Naive thymus-derived CD8-positive, alpha-beta T cell (primary cell): ENCODE results near the gene TTC22. TPM values are rescaled to one million over a fixed set of nuclear protein-coding genes. Genes with fewer than 3 reads are reported as not detected.
A peak's percentile ranks its signal among the peaks of the same experiment; 100 is the strongest.
"Not testable (repeated sequence)": the region's sequence is repeated elsewhere in the genome, so short reads cannot be mapped to it uniquely, and the experiment has no call there.

Experiments used
- ATAC-seq, 2 donors: fragments of 150-1000 bp; cut with Tn5 transposase in 1 of 2; sonication (Bioruptor Pico), chemical (Tn5 transposase) in 1 of 2; 1 replicate in 1 of 2; 2 replicates in 1 of 2; pipeline ENCODE4 v1.10.0; 2021; ENCODE audit warnings: mild to moderate bottlenecking in 2 of 2, moderate library complexity in 2 of 2
- POLR2A ChIA-PET: fragments of 350-600 bp; sonication (Branson Sonifier 250); formaldehyde crosslinking; loops from one replicate; lab custom pipeline; 2021; ENCODE audit warnings: antibody characterized with exemption; lab: Charles Lee
- DNase-seq, 10 donors: peaks; one replicate each; pipeline versions ENCODE4 v3.0.0 to v3.0.0-alpha.2; 2020 to 2022
- H3K27ac Mint-ChIP-seq, 10 donors: one replicate each; pipeline ENCODE4 v1.8.0; 2020 to 2022; ENCODE audit warnings: mild to moderate bottlenecking in 10 of 10, mixed read lengths in 10 of 10, moderate library complexity in 4 of 10, inconsistent platforms in 1 of 10
- H3K27me3 Mint-ChIP-seq, 5 donors: one replicate each; pipeline ENCODE4 v1.8.0; 2021 to 2022; ENCODE audit warnings: mixed read lengths in 5 of 5
- H3K36me3 Mint-ChIP-seq, 3 donors: one replicate each; pipeline ENCODE4 v1.8.0; 2020 to 2022; ENCODE audit warnings: mixed read lengths in 3 of 3, mild to moderate bottlenecking in 2 of 3, inconsistent platforms in 1 of 3
- H3K4me1 Mint-ChIP-seq, 4 donors: one replicate each; pipeline ENCODE4 v1.8.0; 2021 to 2022; ENCODE audit warnings: mixed read lengths in 4 of 4
- H3K4me3 Mint-ChIP-seq, 10 donors: one replicate each; pipeline ENCODE4 v1.8.0; 2020 to 2022; ENCODE audit warnings: mild to moderate bottlenecking in 10 of 10, mixed read lengths in 10 of 10, moderate library complexity in 6 of 10, inconsistent platforms in 1 of 10
- H3K9me3 Mint-ChIP-seq, 9 donors: one replicate each; pipeline ENCODE4 v1.8.0; 2020 to 2022; ENCODE audit warnings: mixed read lengths in 9 of 9, mild to moderate bottlenecking in 3 of 9, inconsistent platforms in 1 of 9, moderate library complexity in 1 of 9
- polyA plus RNA-seq, 3 donors: library from polyadenylated mRNA; unstranded; fragments of 300-500 nt; fragmentation: Illumina TruSeq; gene quantifications; one replicate each; pipeline ENCODE4 v1.2.3, GENCODE V29; 2021
- total RNA-seq, 8 experiments: library from RNA in 2 of 8; stranded (reverse) in 2 of 8; gene quantifications; one replicate each; pipeline ENCODE4 v1.2.3 and lab custom pipeline; 2021 to 2026

TTC22 gene
- total and polyA plus RNA-seq, 5 experiments from 2014 or later = 1.7 to 12.6 (median 3.2) TPM

- peaks cover 0 to 48% (median 17%) of the 10 kb centered on the region in 3 donors for H3K36me3 Mint-ChIP-seq
- H3K27ac Mint-ChIP-seq = peak overlapping the region in 1 of 10 donors; percentile 10
These were observed 12.7 kb downstream of the TTC22 start for GRCh38 chr1:54788459-54788858.

DNA sequence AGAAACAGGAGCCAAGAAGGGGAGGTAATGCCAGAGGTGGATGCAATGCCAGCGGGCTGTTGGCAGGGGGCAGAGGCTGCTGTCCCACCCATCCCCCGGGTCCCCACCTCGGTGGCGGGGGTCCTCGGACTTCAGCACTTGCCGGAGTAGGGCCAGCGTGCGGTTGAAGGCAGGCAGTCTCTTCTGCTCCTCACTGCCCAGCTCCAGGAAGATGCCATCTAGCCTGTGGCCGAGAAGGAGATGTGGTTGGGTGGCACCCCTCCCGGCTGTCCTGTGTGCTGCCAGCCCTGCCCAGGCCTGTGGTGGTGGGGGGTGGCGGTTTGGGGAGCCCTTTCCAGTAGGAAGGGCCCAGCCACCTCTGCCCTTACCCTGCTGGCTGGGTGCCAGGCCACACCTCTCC is 13.5 kb downstream of the TTC22 start:
- H3K4me3 Mint-ChIP-seq = no peak overlapping the region
- H3K4me1 Mint-ChIP-seq = peaks cover 2 to 17% (median 5%) of the 10 kb centered on the region in 4 donors
- H3K36me3 Mint-ChIP-seq = peaks cover 0 to 53% (median 14%) of the 10 kb centered on the region in 3 donors
- H3K27me3 Mint-ChIP-seq = no peaks in the 10 kb centered on the region
- no peaks in the 10 kb centered on the region for H3K9me3 Mint-ChIP-seq
- DNase-seq = no peak
- H3K27ac Mint-ChIP-seq = no peak overlapping the region
- ATAC-seq = no peak
- POLR2A ChIA-PET = no interaction called here

More at GRCh38 chr1:54788459-54788858, 12.7 kb downstream of the TTC22 start:
- Mint-ChIP-seq H3K4me3 (no peak overlapping the region), H3K4me1 (peaks cover 2 to 17% (median 5%) of the 10 kb centered on the region in 4 donors), H3K9me3 (no peaks in the 10 kb centered on the region), H3K27me3 (no peaks in the 10 kb centered on the region)
- no peak for DNase-seq
- POLR2A ChIA-PET = no interaction called here
- no peak for ATAC-seq

GRCh38 chr1:54786778-54787177 is 14.3 kb downstream of the TTC22 start:
- Mint-ChIP-seq H3K36me3 (peaks cover 0 to 55% (median 12%) of the 10 kb centered on the region in 3 donors), H3K4me1 (peaks cover 2 to 17% (median 5%) of the 10 kb centered on the region in 4 donors), H3K9me3 (no peaks in the 10 kb centered on the region), H3K4me3 (no peak overlapping the region), H3K27ac (peak overlapping the region in 1 of 10 donors; percentile 2), H3K27me3 (no peaks in the 10 kb centered on the region)
- DNase-seq = no peak
- POLR2A ChIA-PET = no interaction called here
- no peak for ATAC-seq

DNA sequence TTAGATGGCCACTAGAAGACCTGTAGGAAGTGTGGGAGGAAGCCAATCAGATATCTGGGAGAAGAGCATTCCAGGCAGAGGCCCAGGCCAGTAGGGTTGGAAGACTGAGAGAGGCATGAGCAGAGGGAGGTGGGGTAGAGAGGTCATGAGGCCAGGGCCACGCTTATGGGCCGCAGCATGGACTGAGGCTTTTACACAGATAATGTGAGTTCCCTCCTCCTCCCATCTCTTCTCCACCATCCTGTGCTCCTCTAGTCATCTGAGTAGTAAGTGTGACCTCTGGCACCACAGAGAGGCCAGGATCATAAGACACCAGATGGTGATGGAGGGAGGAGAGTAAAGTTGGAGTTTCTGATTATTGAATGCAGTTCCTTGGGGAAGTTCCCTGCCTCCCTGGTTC is 17.1 kb downstream of the TTC22 start:
- peaks cover 0 to 15% (median 0%) of the 10 kb centered on the region in 4 donors for H3K4me1 Mint-ChIP-seq
- peaks cover 0 to 56% (median 13%) of the 10 kb centered on the region in 3 donors for H3K36me3 Mint-ChIP-seq
- no peak overlapping the region for H3K27ac Mint-ChIP-seq
- no peaks in the 10 kb centered on the region for H3K27me3 Mint-ChIP-seq
- no peak overlapping the region for H3K4me3 Mint-ChIP-seq
- ATAC-seq (no peak), DNase-seq (no peak)
- POLR2A ChIA-PET = no interaction called here
- no peaks in the 10 kb centered on the region for H3K9me3 Mint-ChIP-seq

DNA sequence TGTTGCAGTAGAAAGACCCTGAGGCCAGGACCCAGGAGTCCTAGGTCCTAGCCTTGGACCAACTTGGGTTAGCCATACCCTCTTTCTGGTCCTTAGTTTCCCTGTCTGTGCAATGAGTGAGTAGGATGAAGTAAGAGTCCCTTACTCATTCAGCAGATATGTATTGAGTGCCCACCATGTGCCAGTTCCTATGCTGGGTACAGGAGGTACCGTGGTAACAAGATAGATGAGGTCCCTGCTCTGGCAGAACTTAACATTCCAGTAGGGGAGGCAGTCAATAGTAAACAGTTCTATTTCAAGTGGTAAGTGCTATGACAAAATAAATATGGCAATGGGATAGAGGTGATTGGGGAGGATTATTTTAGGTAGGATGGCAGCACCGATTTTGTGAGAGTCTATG is 18.5 kb downstream of the TTC22 start:
- H3K9me3 Mint-ChIP-seq = no peaks in the 10 kb centered on the region
- no peak overlapping the region for H3K4me3 Mint-ChIP-seq
- DNase-seq (no peak), ATAC-seq (no peak)
- H3K36me3 Mint-ChIP-seq = peaks cover 0 to 56% (median 13%) of the 10 kb centered on the region in 3 donors
- H3K27ac Mint-ChIP-seq = peak overlapping the region in 3 of 10 donors; percentile 5 to 67 (median 20)
- POLR2A ChIA-PET = no interaction called here
- no peaks in the 10 kb centered on the region for H3K27me3 Mint-ChIP-seq
- peaks cover 0 to 13% (median 0%) of the 10 kb centered on the region in 4 donors for H3K4me1 Mint-ChIP-seq

DNA sequence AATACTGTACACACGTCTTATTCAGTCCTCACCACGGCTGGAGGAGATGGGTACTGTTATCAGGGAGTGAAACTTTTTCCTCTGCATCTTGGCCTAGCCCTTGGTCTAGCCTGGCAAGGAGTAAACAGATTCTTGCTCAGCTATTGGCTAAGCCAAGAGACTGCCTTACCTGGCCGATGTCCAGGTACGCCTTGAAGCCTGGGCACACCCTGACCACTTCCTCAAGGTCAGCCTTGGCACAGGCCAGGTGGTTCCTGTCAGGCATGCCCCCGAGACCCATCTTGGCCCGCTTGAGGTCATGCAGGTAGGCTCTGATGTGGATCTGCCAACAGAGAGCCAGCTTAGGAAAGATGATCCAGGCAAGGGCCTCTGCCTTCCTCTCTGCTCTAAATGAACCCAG is 19.0 kb downstream of the TTC22 start:
- DNase-seq (no peak), ATAC-seq (no peak)
- Mint-ChIP-seq H3K4me1 (peaks cover 0 to 12% (median 0%) of the 10 kb centered on the region in 4 donors), H3K4me3 (no peak overlapping the region), H3K36me3 (peaks cover 0 to 54% (median 13%) of the 10 kb centered on the region in 3 donors), H3K27ac (peak overlapping the region in 2 of 10 donors; percentile 5 to 45), H3K27me3 (no peaks in the 10 kb centered on the region), H3K9me3 (no peaks in the 10 kb centered on the region)
- POLR2A ChIA-PET = no interaction called here

DNA sequence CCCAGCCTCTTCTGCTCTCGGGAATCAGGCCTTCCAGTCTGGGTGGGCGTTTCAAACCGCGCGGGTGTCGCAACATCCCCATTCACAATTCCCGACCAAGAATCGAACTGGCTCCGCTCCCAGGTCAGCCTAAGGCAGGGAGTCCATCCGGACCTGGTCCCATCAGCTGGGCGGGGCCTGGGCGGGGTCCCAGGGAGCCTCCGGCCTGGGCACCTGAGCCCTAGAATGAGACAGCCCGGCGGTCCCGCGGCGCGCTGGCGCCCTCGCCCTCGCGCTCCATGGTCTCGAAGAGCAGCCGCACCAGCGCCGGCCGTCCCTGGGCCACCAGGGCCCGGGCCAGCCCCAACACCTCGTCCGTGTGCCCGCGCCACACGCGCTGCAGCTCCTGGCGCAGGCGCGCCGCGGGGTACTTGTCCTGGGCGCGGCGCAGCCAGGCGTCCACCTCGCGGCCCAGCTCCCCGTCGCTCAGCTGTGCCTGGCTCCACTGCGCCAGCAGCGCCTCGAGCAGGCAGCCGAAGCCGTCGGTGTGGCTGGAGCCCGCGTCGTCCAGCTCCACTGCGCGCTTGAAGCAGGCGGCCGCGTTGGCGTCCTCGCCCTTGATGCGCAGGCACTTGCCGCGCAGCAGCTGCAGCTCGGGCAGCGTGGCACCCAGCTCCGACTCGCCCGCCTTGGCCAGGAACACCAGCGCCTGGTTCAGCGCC is 19.9 kb downstream of the TTC22 start:
- ATAC-seq (no peak), DNase-seq (no peak)
- Mint-ChIP-seq H3K27me3 (no peaks in the 10 kb centered on the region), H3K4me1 (peaks cover 0 to 7% (median 0%) of the 10 kb centered on the region in 4 donors), H3K4me3 (no peak overlapping the region), H3K9me3 (no peaks in the 10 kb centered on the region), H3K27ac (no peak overlapping the region), H3K36me3 (peaks cover 0 to 44% (median 7%) of the 10 kb centered on the region in 3 donors)
- POLR2A ChIA-PET = no interaction called here

DNA sequence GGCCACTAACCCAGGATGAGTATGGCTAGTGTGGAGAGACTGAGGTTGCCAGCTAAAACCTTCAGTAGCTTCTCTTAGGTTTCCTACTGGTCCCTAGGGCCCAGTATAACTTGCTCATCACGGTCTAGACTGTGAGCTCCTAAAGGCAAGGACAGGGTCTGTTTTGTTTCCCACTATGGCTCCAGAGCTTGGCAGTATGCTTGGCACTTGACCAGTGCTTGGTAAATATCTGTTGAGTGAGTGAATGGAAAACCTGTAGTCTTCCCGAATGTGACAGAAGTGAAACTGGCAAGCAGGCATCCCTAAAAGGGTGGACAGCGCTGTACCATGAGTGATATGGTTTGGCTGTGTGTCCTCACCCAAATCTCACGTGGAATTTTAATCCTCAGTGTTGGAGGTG is 23.7 kb downstream of the TTC22 start:
- Mint-ChIP-seq H3K36me3 (peaks cover 0 to 22% (median 3%) of the 10 kb centered on the region in 3 donors), H3K4me1 (peaks cover 0 to 7% (median 0%) of the 10 kb centered on the region in 4 donors), H3K4me3 (no peak overlapping the region), H3K27ac (peak overlapping the region in 1 of 10 donors; percentile 19), H3K9me3 (no peaks in the 10 kb centered on the region), H3K27me3 (peaks cover 0 to 3% (median 0%) of the 10 kb centered on the region in 5 donors)
- ATAC-seq (no peak), DNase-seq (no peak)
- POLR2A ChIA-PET = no interaction called here

GRCh38 chr1:54777011-54777410 is 24.1 kb downstream of the TTC22 start:
- POLR2A ChIA-PET = no interaction called here
- Mint-ChIP-seq H3K4me3 (no peak overlapping the region), H3K27ac (peak overlapping the region in 1 of 10 donors; percentile 33), H3K9me3 (no peaks in the 10 kb centered on the region), H3K27me3 (peaks cover 0 to 3% (median 0%) of the 10 kb centered on the region in 5 donors), H3K4me1 (peaks cover 0 to 7% (median 0%) of the 10 kb centered on the region in 4 donors), H3K36me3 (peaks cover 0 to 19% (median 3%) of the 10 kb centered on the region in 3 donors)
- no peak for ATAC-seq
- DNase-seq = no peak

- H3K4me3 Mint-ChIP-seq, H3K27me3 Mint-ChIP-seq, DNase-seq, POLR2A ChIA-PET, H3K27ac Mint-ChIP-seq, H3K9me3 Mint-ChIP-seq, H3K4me1 Mint-ChIP-seq, ATAC-seq: not testable (repeated sequence)
- H3K36me3 Mint-ChIP-seq = peaks cover 0 to 17% (median 0%) of the 10 kb centered on the region in 3 donors
These were observed 25.0 kb downstream of the TTC22 start for GRCh38 chr1:54775828-54776721.

DNA sequence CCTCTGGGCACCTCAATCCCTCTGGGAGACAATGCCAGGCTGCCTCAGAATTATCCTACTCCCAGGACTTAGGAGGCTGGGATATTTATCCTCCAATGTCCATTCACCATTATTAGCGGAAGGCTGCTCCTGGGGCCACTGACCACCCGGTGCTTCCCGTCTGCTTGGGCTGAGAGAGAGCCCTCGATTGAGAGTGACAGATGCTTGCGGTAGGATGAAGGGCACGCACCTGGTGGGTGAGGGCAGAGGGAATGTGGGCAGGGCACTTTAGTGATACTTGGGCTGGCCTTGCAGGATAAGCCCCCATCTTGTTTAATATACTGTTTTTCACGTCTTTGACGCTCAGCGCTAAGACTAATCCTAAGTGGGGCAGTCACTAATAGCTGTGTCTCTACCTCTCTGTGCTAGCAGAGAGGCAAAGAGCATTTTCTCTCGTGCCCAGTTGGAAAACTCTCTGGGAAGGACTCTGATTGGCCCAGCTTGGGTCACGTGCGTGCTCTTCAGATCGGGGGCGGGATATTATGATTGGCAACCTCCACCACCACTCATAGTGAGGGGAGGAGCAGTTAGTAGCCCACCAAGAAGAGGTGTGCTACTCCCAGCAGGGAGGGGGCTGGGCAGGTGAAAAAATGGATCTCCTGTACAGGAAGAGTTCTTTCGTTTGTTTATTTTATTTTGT is 26.2 kb downstream of the TTC22 start:
- peaks cover 0 to 3% (median 0%) of the 10 kb centered on the region in 5 donors for H3K27me3 Mint-ChIP-seq
- no peak overlapping the region for H3K4me3 Mint-ChIP-seq
- no peaks in the 10 kb centered on the region for H3K9me3 Mint-ChIP-seq
- peak overlapping the region in 1 of 10 donors; percentile 21 for H3K27ac Mint-ChIP-seq
- DNase-seq = no peak
- POLR2A ChIA-PET = no interaction called here
- peaks cover 0 to 7% (median 0%) of the 10 kb centered on the region in 4 donors for H3K4me1 Mint-ChIP-seq
- ATAC-seq = no peak
- peaks cover 0 to 11% (median 0%) of the 10 kb centered on the region in 3 donors for H3K36me3 Mint-ChIP-seq

DNA sequence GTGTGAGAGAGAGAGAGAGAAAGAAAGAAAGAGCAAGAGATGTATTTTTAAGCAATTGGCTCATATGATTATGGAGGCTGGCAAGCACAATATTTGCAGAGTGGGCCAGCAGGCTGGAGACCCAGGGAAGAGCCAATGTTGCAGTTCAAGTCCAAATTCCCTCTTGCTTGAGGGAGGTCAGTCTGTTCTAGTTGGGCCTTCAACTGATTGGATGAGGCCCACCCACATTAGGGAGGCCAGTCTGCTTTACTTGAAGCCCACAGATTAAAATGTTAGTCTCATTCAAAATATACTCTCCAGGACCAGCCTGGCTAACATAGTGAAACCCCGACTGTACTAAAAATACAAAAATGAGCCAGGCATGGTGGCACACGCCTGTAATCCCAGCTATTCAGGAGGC is 28.2 kb downstream of the TTC22 start:
- Mint-ChIP-seq H3K27me3 (peaks cover 0 to 3% (median 0%) of the 10 kb centered on the region in 5 donors), H3K4me1 (peaks cover 0 to 3% (median 0%) of the 10 kb centered on the region in 4 donors), H3K4me3 (no peak overlapping the region), H3K9me3 (no peaks in the 10 kb centered on the region), H3K36me3 (no peaks in the 10 kb centered on the region), H3K27ac (no peak overlapping the region)
- POLR2A ChIA-PET = no interaction called here
- no peak for DNase-seq
- no peak for ATAC-seq
